ENCODE data around the gene DOHH.

Gene DOHH

DNA sequence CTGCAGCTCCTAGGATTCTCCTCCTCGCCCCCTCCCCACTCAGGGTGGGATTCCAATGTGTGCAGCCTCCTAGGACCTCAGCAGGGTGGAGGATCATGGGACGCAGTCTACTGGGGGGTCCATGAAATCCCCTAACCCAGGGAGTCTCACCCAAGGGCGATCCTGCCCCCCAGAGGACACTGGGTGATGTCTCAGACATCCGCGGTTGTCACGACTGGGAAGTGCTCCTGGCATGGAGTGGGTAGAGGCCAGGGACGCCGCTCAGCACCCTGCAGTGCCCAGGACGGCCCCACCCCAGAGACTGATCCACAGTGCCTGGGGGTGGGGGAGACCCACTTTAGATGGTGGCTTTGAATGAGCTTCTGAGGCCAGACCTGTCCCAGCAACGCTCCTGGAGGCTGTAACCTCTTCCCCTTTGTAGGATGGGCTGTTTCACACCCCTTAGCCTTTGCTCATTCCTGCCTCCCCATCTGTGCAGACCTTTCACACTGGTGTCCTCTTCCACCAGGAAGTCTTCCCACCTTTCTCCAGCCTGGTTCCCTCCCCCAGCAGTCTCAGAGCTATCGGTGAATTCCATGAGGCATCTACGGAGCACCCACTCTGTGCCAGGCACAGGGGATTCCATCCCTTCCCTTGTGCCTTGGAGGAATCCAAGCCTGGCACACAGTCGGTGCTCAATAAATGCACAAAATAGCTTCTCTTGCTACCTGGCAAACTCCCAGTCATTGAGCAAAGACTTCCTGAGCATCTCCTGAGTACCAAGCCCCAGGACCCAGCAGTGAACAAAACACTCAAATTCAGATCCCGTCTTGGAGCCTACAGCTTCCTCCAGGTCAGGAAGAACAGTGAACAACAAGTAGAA, 30.6 kb downstream of the DOHH start:
- FAIRE-seq, result no peak
- DNase-seq (ENCODE audit: insufficient read length), result no peak
- no peak for TF ChIP-seq POLR2A (IDR thresholded peaks at IDR 0.05; ENCODE audit: low read depth, low read length)
- no peak for TF ChIP-seq TAF1 (IDR thresholded peaks at IDR 0.05; ENCODE audit: borderline replicate concordance, low read depth, low read length)
- TF ChIP-seq POLR2AphosphoS5 (IDR thresholded peaks at IDR 0.05; ENCODE audit: low read depth, low read length), result no peak

DNA sequence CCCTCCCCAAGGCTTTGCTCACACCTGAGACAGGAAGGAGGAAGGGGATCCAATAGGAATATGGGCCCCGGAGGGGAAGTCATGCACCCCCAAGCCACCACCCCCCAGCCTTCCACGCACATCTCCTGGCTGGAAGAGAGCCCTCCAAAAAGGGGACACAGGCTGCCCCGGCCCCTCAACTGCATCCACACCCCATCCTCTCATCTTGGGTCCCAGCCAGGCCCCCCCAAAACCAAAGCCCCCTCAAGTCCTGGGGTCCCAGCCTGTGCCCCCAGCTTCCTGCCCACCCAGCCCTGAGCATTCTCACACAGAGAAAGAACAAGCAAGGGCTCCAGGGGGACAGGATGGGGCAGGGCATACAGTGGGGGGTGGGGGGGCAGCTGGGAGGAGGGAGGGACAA, 32.3 kb downstream of the DOHH start:
- DNase-seq (ENCODE audit: insufficient read length) (no peak), FAIRE-seq (no peak)
- TF ChIP-seq POLR2AphosphoS5 (IDR thresholded peaks at IDR 0.05; ENCODE audit: low read depth, low read length), result no peak
- TF ChIP-seq TAF1 (IDR thresholded peaks at IDR 0.05; ENCODE audit: borderline replicate concordance, low read depth, low read length), result no peak
- TF ChIP-seq POLR2A (IDR thresholded peaks at IDR 0.05; ENCODE audit: low read depth, low read length), result no peak

DNA sequence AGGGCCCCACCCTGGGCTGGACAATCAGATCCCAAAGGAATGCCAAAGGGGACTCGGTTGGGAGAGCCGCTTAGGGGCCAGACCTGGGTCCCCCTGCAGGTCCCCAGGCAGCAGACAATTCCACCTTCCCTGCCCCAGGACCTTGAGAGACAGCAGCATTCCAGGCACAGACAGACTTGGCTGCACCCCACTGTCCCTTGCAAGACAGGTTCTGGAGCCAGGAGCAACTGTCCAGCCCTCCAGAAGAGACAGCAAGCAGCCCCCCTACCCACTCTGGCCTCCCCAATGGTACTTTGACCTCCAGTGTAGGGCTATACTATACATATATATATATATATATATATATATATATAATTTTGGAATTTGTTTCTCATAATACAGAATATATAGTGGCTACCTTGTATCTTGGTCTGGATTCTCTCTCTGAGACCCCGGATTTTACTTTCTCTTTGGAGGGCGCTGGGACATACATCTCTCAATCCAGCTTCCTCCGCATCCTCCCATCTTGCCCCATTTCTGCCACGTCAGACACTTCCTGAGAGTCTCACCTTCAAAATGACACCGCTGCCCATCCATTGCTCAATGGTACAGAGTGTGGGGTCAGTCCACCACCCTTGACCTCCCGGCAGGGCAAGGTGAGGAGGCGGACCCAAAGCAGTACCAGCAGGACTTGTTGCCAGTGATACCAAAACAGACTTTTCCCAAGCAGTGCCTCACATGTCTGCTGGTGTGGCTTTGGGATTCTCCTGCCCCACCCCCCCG, 32.9 kb downstream of the DOHH start:
- FAIRE-seq (no peak), DNase-seq (ENCODE audit: insufficient read length) (no peak)
- TF ChIP-seq POLR2AphosphoS5 (IDR thresholded peaks at IDR 0.05; ENCODE audit: low read depth, low read length) (no peak), TAF1 (IDR thresholded peaks at IDR 0.05; ENCODE audit: borderline replicate concordance, low read depth, low read length) (no peak), POLR2A (IDR thresholded peaks at IDR 0.05; ENCODE audit: low read depth, low read length) (no peak)

DNA sequence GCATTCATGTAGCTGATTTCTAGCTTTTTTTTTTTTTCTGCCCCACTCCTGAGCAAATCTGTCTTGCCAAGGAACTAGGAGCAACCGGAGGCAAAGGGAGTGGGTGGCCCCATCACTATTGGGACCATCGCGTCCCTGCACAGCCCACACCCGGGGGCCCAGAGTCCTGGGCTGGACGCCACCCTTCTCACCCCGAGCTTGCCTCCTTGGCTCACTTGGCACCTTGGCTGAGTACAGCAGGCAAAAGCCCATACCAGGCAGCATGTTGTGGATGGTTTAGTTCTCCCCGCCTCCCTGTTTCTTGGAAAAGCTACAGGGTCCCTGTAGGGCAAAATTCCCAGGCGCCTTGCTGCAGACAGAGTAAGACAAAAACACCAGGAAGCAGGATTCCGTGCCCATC, 33.8 kb downstream of the DOHH start:
- no peak for TF ChIP-seq TAF1 (IDR thresholded peaks at IDR 0.05; ENCODE audit: borderline replicate concordance, low read depth, low read length)
- no peak for TF ChIP-seq POLR2A (IDR thresholded peaks at IDR 0.05; ENCODE audit: low read depth, low read length)
- TF ChIP-seq POLR2AphosphoS5 (IDR thresholded peaks at IDR 0.05; ENCODE audit: low read depth, low read length), result no peak
- no peak for DNase-seq (ENCODE audit: insufficient read length)
- no peak for FAIRE-seq

DNA sequence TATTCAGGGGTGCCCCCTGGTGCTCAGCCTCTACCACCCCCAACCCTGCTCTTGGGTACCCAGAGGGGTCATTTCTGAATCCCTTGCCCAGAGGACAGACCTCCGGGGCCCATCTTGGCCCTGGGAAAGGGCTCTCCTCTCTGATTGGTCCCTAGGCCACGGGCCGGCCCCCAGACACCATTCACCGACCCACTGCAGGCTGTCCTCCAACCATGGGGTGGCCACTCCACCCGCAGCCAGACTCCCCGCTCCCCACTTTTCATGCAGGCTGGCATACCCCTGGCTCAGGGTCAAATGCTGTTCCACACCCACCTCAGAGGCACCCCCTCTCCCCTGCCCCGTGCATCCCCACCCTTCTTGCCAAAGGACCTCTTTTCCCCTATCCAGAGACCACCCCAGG, 34.9 kb downstream of the DOHH start:
- FAIRE-seq (no peak), DNase-seq (ENCODE audit: insufficient read length) (no peak)
- TF ChIP-seq TAF1 (IDR thresholded peaks at IDR 0.05; ENCODE audit: borderline replicate concordance, low read depth, low read length) (no peak), POLR2A (IDR thresholded peaks at IDR 0.05; ENCODE audit: low read depth, low read length) (no peak), POLR2AphosphoS5 (IDR thresholded peaks at IDR 0.05; ENCODE audit: low read depth, low read length) (no peak)

DNA sequence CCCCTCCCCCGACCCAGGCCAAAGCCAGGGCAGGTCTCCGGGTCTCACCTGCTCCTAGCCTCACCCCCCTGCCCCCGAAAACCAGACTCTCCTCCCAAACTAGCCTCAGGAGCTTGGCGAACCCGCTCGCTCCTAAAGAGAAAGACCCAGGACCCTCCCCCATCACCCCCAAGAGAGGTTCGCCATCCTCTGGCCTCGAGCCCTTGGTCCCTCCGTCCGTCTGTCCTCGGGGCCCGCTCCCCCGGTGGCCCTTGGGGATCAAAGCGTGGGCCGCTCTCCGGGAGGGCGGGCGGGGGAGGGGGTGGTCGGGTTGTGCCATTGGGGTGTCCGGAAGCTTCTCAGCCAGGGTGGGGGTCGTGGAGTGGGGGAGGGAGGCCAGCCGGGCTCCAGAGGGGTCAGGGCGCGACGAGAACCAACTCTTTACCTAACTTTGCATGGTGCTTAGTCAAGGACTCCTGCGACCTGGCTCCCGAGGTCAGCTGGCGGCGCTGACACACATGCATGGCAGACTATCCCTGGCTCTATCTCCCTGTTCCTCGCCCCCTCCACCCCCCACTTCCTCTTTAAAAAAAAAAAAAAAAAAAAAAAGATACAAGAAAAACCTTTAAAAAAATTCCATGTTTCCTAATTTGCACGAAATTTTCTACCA, 35.8 kb downstream of the DOHH start:
- FAIRE-seq (no peak), DNase-seq (ENCODE audit: insufficient read length) (no peak)
- TF ChIP-seq TAF1 (IDR thresholded peaks at IDR 0.05; ENCODE audit: borderline replicate concordance, low read depth, low read length) (no peak), POLR2AphosphoS5 (IDR thresholded peaks at IDR 0.05; ENCODE audit: low read depth, low read length) (no peak)

DNA sequence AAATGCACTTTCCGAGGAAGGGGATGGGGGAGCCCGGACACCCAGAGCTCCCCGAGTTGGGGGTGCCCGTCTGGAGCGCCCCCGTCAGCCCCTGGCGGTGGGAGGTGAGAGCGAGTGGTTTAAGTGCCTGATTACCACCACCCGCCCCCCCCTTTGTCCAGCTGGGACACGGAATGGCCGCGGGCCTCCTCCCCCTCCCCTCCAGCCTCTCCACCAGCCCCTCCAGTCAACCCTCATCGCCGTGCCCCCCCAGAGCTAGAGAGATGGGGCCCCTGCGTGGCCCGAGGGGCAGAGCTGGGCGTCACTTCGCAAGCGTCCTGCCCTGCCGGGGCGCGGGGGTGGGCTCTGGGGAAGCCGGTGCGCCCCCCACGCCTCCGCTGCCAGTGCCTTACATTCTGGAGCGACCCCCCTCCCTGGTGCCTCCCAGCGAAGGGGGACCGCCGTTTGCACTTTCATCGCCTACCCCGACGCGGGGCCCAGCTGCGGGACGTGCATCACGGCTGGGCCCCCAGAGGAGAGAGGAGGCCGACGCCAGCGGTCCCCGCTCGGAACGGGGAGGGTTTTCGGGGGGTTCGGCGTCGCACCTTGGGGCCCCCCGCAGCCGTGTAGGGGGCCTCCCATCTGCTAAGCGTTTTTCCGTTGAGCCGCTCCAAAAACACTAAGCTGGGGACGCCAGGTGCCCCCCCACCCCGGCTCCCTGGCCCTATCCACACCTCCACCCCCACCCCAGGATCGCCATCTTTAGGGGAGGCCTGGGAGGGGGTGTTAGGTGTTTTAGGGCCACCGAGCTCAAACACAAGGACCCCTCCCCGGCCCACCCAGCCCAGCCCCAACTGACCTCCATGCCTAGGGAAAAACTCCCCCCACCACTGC, 36.5 kb downstream of the DOHH start:
- FAIRE-seq, result no peak
- DNase-seq (ENCODE audit: insufficient read length), result no peak
- TF ChIP-seq TAF1 (IDR thresholded peaks at IDR 0.05; ENCODE audit: borderline replicate concordance, low read depth, low read length) (no peak), POLR2A (IDR thresholded peaks at IDR 0.05; ENCODE audit: low read depth, low read length) (no peak), POLR2AphosphoS5 (IDR thresholded peaks at IDR 0.05; ENCODE audit: low read depth, low read length) (no peak)

DNA sequence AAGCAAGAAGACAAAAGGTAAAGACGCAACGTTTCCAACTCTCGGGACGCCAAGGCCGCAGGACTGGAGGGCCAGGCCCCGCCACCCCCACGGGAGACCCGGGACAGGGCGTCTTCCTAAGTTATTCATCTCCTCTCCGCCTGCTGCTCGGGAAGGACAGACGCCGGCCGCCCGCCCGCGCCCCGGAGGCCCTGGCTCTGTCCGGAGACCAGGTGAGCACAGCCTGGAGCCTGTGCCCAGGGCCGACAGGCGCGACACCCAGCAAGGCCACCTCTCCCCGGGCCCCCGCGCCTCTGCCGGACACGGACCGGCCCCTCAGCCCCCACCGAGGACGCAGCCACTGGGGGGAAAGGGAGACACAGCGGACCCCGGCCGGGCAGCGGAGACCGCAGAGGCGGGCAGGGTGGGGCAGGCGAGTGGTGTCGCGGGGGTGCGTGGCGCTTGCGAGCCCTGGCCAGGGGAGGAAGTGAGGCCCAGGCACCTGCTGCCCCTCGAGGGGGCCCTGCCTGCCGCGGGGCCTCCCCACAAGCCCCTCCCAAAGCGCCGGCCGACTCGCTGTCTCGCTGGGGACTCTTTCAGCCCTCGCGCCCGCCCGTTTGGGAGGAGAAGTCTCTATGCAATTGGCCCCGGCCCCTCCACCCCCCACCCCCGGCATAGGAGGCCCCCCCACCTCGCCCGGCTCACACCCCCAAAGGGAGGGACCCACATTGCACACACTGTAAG, 37.3 kb downstream of the DOHH start:
- no peak for TF ChIP-seq TAF1 (IDR thresholded peaks at IDR 0.05; ENCODE audit: borderline replicate concordance, low read depth, low read length)
- no peak for TF ChIP-seq POLR2A (IDR thresholded peaks at IDR 0.05; ENCODE audit: low read depth, low read length)
- no peak for TF ChIP-seq POLR2AphosphoS5 (IDR thresholded peaks at IDR 0.05; ENCODE audit: low read depth, low read length)
- DNase-seq (ENCODE audit: insufficient read length) (no peak), FAIRE-seq (no peak)

DNA sequence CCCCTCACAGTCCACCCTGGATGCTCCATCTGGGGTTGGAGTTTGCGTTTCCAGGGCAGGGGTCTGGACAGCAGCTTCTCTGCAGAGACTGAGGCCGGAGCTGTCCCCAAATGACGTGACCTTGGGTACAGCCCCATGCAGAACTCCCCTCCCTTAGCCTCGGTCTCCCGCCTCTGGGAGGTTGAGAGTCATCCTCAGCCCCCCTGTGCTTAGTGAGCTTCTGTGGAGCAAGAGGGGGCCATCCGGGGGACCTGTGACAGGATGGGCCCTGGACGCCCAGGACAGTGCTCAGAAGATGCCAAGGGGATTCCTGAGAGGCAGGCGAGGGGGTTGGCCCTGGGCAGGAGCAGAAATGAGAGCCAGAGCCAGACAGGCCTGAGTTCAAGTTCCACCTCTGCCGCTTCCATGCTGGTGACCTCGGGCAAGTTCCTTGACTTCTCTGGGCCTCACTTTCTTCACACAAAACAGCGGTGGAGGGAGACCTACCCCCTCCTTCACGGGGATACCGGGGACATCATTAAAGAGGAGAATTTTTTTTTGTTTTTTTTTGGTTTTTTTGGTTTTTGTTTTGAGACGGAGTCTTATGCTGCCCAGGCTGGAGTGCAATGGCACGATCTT, 40.4 kb downstream of the DOHH start:
- FAIRE-seq (no peak), DNase-seq (ENCODE audit: insufficient read length) (no peak)
- TF ChIP-seq POLR2A (IDR thresholded peaks at IDR 0.05; ENCODE audit: low read depth, low read length) (no peak), TAF1 (IDR thresholded peaks at IDR 0.05; ENCODE audit: borderline replicate concordance, low read depth, low read length) (no peak), POLR2AphosphoS5 (IDR thresholded peaks at IDR 0.05; ENCODE audit: low read depth, low read length) (no peak)

Measured in GM12892 (cell line).